Lung (tissue), 12 donors: Measurements from ENCODE around the gene SULF2. TPM values are rescaled to one million over a fixed set of nuclear protein-coding genes. Genes with fewer than 3 reads are reported as not detected.

Experiments
- ATAC-seq: fragments of 200-7000 bp; cut with Tn5 transposase; one replicate; pipeline ENCODE4 v1.9.1; 2020; ENCODE audit warnings: moderate number of reproducible peaks; ENCODE audit not compliant: insufficient read depth, low FRiP score
- DNase-seq, 3 donors: peaks; one replicate each; pipeline ENCODE4 v3.0.0-alpha.2; 2013 to 2017
- H3K27ac ChIP-seq, 2 donors: one replicate each; pipeline ENCODE4 v1.5.1; 2013; ENCODE audit warnings: mild to moderate bottlenecking in 2 of 2, moderate library complexity in 2 of 2, control low read depth in 1 of 2, inconsistent platforms in 1 of 2, low read depth in 1 of 2, low read length in 1 of 2
- H3K27me3 ChIP-seq, 3 donors: one replicate each; pipeline ENCODE4 v1.5.1; 2013; ENCODE audit warnings: low read length in 2 of 3; ENCODE audit not compliant: control insufficient read depth in 3 of 3, insufficient read depth in 3 of 3
- H3K36me3 ChIP-seq, 4 donors: one replicate each; pipeline ENCODE4 v1.5.1; 2013; ENCODE audit warnings: low read length in 4 of 4, mild to moderate bottlenecking in 1 of 4, moderate library complexity in 1 of 4; ENCODE audit not compliant: control insufficient read depth in 4 of 4, insufficient read depth in 4 of 4
- H3K4me1 ChIP-seq, 5 donors: one replicate each; pipeline ENCODE4 v1.5.1; 2013; ENCODE audit warnings: low read length in 5 of 5, mild to moderate bottlenecking in 2 of 5, moderate library complexity in 1 of 5; ENCODE audit not compliant: control insufficient read depth in 5 of 5, insufficient read depth in 5 of 5
- H3K4me3 ChIP-seq: one replicate; pipeline ENCODE4 v1.5.1; 2013; ENCODE audit warnings: mild to moderate bottlenecking, control low read depth, moderate library complexity
- H3K9ac ChIP-seq, 2 donors: one replicate each; pipeline ENCODE4 v1.5.1; 2013; ENCODE audit warnings: low read length in 2 of 2, control low read depth in 1 of 2; ENCODE audit not compliant: insufficient read depth in 1 of 2
- H3K9me3 ChIP-seq, 4 donors: one replicate each; pipeline ENCODE4 v1.5.1; 2013; ENCODE audit warnings: low read length in 3 of 4, mild to moderate bottlenecking in 1 of 4, moderate library complexity in 1 of 4; ENCODE audit not compliant: control insufficient read depth in 4 of 4, insufficient read depth in 3 of 4
- WGBS, 2 donors: extraction: QIAGEN DNeasy Blood & Tissue Kit; methylation state at CpG; one replicate each; pipeline ENCODE4 v1.1.7; 2013; 5-methylcytosine and 5-hydroxymethylcytosine counted together
- polyA plus RNA-seq, 2 donors: library from polyadenylated mRNA; stranded (reverse); fragments of 200-250 nt; gene quantifications; one replicate each; pipeline ENCODE4 v1.2.1, GENCODE V29; 2013
- total RNA-seq, 2 donors: library from RNA; depleted of rRNA in 1 of 2; stranded (reverse); fragments of >200 nt in 1 of 2; gene quantifications; one replicate each; pipeline ENCODE4 v1.2.1, GENCODE V29; 2014 to 2021
- TF ChIP-seq, protein P1 (sequence below): IDR thresholded peaks from 2 replicates; pipeline ENCODE4 v1.5.1; 2012; ENCODE audit warnings: mild to moderate bottlenecking; ENCODE audit errors: control extremely low read depth, extremely low read depth
- donor health status: control.
- donor health status: control.
- donor health status: Bipolar disorder and iron deficiency.
- donor health status: healthy.
- donor health status: DM: yes; HTN: yes; CAD: no.

SULF2 gene
- total and polyA plus RNA-seq, 4 donors: 17.7 to 42.4 (median 23.6) TPM

DNA sequence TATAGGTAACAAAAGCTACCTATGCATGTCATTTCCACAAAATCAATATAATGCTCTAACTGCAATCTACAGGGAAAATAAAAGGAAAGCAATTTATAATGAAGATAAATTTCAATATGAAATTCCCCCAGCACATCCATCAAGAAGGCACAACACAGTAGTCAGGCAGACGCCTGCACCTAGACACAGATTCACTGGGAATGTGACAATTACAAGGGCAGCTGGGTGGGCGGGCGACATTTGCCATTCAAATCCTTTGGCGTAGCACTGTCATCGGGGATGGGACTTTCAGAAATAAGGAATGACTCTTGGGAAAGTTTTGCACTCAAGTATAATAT, 60.4 kb downstream of the SULF2 start:
- no peak for DNase-seq
- Histone ChIP-seq H3K4me3 (no peak overlapping the region), H3K36me3 (no peaks in the 10 kb centered on the region), H3K4me1 (peaks cover 0 to 11% (median 3%) of the 10 kb centered on the region in 5 donors), H3K27ac (no peak overlapping the region), H3K9ac (no peak overlapping the region), H3K27me3 (no peaks in the 10 kb centered on the region), H3K9me3 (no peaks in the 10 kb centered on the region)
- TF ChIP-seq, protein P1, sequence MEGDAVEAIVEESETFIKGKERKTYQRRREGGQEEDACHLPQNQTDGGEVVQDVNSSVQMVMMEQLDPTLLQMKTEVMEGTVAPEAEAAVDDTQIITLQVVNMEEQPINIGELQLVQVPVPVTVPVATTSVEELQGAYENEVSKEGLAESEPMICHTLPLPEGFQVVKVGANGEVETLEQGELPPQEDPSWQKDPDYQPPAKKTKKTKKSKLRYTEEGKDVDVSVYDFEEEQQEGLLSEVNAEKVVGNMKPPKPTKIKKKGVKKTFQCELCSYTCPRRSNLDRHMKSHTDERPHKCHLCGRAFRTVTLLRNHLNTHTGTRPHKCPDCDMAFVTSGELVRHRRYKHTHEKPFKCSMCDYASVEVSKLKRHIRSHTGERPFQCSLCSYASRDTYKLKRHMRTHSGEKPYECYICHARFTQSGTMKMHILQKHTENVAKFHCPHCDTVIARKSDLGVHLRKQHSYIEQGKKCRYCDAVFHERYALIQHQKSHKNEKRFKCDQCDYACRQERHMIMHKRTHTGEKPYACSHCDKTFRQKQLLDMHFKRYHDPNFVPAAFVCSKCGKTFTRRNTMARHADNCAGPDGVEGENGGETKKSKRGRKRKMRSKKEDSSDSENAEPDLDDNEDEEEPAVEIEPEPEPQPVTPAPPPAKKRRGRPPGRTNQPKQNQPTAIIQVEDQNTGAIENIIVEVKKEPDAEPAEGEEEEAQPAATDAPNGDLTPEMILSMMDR: no peak
- 87 to 94% methylated on average over 5 of the region's 5 CpGs for WGBS, 2 donors
- ATAC-seq: no peak

DNA sequence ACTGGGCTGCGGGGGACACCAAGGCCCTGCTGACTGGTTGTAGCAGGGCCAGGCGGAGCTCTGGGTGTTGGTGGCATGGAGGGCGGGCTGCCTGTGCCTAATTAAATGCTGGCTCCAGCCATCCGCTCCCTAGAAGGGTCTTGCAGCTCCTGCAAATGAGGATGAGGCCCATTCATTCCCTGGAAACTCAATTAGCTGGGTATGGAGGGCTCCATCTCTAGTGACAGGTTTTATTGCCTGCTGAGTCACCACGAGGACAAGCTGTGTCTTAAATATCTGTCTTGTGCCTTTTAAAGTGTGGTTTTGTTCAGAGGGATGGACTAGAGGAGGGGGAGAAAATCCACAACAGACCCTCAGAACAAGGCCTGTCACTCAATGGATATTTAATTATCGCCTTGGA, 60.9 kb downstream of the SULF2 start:
- DNase-seq (no peak), ATAC-seq (no peak)
- TF ChIP-seq, protein P1: no peak
- Histone ChIP-seq H3K4me3 (no peak overlapping the region), H3K9me3 (no peaks in the 10 kb centered on the region), H3K36me3 (no peaks in the 10 kb centered on the region), H3K27me3 (no peaks in the 10 kb centered on the region), H3K4me1 (peaks cover 0 to 11% (median 3%) of the 10 kb centered on the region in 5 donors), H3K9ac (no peak overlapping the region), H3K27ac (no peak overlapping the region)
- 72 to 79% methylated on average over 6 of the region's 6 CpGs for WGBS, 2 donors

DNA sequence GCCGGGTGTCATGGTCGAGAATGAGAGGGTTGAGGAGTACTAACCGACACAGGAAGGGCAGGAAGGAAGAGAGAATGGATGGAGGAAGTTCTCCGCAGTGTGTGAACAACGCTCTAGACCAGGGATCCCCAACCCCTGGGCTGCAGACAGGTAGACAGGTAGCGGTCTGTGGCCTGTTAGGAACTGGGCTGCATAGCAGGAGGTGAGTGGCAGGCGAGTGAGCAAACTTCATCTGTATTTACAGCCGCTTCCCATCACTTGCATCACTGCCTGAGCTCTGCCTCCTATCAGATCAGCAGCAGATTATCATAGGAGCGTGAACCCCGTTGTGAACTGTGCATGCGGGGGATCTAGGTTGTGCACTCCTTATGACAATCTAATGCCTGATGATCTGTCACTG, 62.0 kb downstream of the SULF2 start:
- Histone ChIP-seq H3K9me3 (no peaks in the 10 kb centered on the region), H3K27ac (no peak overlapping the region), H3K4me1 (peaks cover 0 to 11% (median 3%) of the 10 kb centered on the region in 5 donors), H3K4me3 (no peak overlapping the region), H3K27me3 (no peaks in the 10 kb centered on the region), H3K9ac (no peak overlapping the region), H3K36me3 (no peaks in the 10 kb centered on the region)
- TF ChIP-seq, protein P1: no peak
- ATAC-seq (no peak), DNase-seq (no peak)
- WGBS, 2 donors: 56 to 70% methylated on average over 11 of the region's 11 CpGs
